Activated CD8-positive, alpha-beta T cell treated with anti-CD3 and anti-CD28 coated beads for 36 hours (primary cell): ENCODE results near the gene NUAK1. TPM values are rescaled to one million over a fixed set of nuclear protein-coding genes. Genes with fewer than 3 reads are reported as not detected.

Source experiments
- ATAC-seq: fragments of 200-7000 bp; cut with Tn5 transposase; one replicate; pipeline ENCODE4 v1.10.0; 2021; ENCODE audit warnings: mild to moderate bottlenecking, moderate library complexity
- CTCF ChIA-PET: fragments of 350-600 bp; sonication (Branson Sonifier 250); formaldehyde crosslinking; loops from one replicate; lab custom pipeline; 2021; ENCODE audit warnings: antibody characterized with exemption; lab: Charles Lee
- POLR2A ChIA-PET: fragments of 350-600 bp; sonication (Branson Sonifier 250); formaldehyde crosslinking; loops from one replicate; lab custom pipeline; 2021; ENCODE audit warnings: antibody characterized with exemption; lab: Charles Lee
- DNase-seq: peaks from one replicate; pipeline ENCODE4 v3.0.0-alpha.2; 2020
- H3K27ac Mint-ChIP-seq: one replicate; pipeline ENCODE4 v1.8.0; 2021; ENCODE audit warnings: mild to moderate bottlenecking, mixed read lengths
- H3K27me3 Mint-ChIP-seq: one replicate; pipeline ENCODE4 v1.8.0; 2021; ENCODE audit warnings: mixed read lengths
- H3K36me3 Mint-ChIP-seq: one replicate; pipeline ENCODE4 v1.8.0; 2021; ENCODE audit warnings: low read depth, mixed read lengths
- H3K4me1 Mint-ChIP-seq: one replicate; pipeline ENCODE4 v1.8.0; 2021; ENCODE audit warnings: low read depth, mixed read lengths
- H3K4me3 Mint-ChIP-seq: one replicate; pipeline ENCODE4 v1.8.0; 2021; ENCODE audit warnings: mild to moderate bottlenecking, moderate library complexity, mixed read lengths
- H3K9me3 Mint-ChIP-seq: one replicate; pipeline ENCODE4 v1.8.0; 2021; ENCODE audit warnings: mixed read lengths
- intact Hi-C: fragments of 100-400 bp; cut with micrococcal nuclease; formaldehyde crosslinking; loops from one replicate; pipeline ENCODE4 v1.10.0; 2022
- total RNA-seq, 2 experiments: library from RNA; stranded (reverse); gene quantifications; one replicate each; pipeline ENCODE4 v1.2.3, GENCODE V29; 2021
- TF ChIP-seq, protein P1 (sequence below): fragments of 200-600 bp; IDR thresholded peaks from one replicate; pipeline ENCODE4 v1.8.0; 2022; ENCODE audit warnings: antibody characterized with exemption, mild to moderate bottlenecking

The NUAK1 gene
- total RNA-seq, 2 experiments from 2014 or later = not detected

- TF ChIP-seq, protein P1, sequence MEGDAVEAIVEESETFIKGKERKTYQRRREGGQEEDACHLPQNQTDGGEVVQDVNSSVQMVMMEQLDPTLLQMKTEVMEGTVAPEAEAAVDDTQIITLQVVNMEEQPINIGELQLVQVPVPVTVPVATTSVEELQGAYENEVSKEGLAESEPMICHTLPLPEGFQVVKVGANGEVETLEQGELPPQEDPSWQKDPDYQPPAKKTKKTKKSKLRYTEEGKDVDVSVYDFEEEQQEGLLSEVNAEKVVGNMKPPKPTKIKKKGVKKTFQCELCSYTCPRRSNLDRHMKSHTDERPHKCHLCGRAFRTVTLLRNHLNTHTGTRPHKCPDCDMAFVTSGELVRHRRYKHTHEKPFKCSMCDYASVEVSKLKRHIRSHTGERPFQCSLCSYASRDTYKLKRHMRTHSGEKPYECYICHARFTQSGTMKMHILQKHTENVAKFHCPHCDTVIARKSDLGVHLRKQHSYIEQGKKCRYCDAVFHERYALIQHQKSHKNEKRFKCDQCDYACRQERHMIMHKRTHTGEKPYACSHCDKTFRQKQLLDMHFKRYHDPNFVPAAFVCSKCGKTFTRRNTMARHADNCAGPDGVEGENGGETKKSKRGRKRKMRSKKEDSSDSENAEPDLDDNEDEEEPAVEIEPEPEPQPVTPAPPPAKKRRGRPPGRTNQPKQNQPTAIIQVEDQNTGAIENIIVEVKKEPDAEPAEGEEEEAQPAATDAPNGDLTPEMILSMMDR = no peak
- Mint-ChIP-seq H3K4me1 (peaks cover 9% of the 10 kb centered on the region), H3K36me3 (no peaks in the 10 kb centered on the region), H3K9me3 (no peaks in the 10 kb centered on the region), H3K27ac (no peak overlapping the region), H3K27me3 (peaks cover 45% of the 10 kb centered on the region), H3K4me3 (no peak overlapping the region)
- ChIA-PET CTCF (interaction anchor here (0.7 to 5.4 kb wide), 30 partner anchors 9 to 716 kb away, joined by 3 to 54 read pairs (median 4); no protein-coding TSS in a partner anchor), POLR2A (no interaction called here)
- intact Hi-C loops = loop anchor here (2.0 kb wide), 1 partner anchor 715 kb away; no protein-coding TSS in a partner anchor
- DNase-seq (no peak), ATAC-seq (no peak)
Measured at GRCh38 chr12:106135781-106136180, 3.0 kb downstream of the NUAK1 start.

DNA sequence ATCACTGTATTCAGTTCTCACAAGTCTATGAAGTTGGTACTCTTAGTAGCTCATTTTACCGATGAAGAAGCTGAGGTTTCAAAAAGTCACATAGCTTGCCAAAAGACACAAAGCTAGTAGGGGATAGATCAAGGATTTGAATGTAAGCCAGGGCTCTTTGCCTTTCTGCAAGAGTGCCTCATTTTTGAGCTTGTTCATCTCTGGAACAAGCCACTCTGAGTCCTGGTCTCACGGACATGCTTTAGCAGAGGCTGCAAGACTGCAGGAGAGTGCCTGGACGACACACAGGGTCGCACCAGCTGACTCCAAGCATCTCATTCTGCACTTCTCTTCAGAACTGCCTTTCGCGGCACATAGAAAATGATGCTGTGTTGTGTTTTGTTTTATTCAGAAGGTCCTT is 3.7 kb downstream of the NUAK1 start:
- Mint-ChIP-seq H3K4me3 (no peak overlapping the region), H3K27me3 (peaks cover 39% of the 10 kb centered on the region), H3K27ac (no peak overlapping the region), H3K9me3 (no peaks in the 10 kb centered on the region), H3K36me3 (no peaks in the 10 kb centered on the region), H3K4me1 (peaks cover 9% of the 10 kb centered on the region)
- ChIA-PET CTCF (interaction anchor here (0.6 to 5.4 kb wide), 6 partner anchors 15 to 714 kb away, joined by 3 to 40 read pairs (median 3); no protein-coding TSS in a partner anchor), POLR2A (no interaction called here)
- DNase-seq = no peak
- intact Hi-C loops = no loop called here
- TF ChIP-seq, protein P1 = no peak
- no peak for ATAC-seq

DNA sequence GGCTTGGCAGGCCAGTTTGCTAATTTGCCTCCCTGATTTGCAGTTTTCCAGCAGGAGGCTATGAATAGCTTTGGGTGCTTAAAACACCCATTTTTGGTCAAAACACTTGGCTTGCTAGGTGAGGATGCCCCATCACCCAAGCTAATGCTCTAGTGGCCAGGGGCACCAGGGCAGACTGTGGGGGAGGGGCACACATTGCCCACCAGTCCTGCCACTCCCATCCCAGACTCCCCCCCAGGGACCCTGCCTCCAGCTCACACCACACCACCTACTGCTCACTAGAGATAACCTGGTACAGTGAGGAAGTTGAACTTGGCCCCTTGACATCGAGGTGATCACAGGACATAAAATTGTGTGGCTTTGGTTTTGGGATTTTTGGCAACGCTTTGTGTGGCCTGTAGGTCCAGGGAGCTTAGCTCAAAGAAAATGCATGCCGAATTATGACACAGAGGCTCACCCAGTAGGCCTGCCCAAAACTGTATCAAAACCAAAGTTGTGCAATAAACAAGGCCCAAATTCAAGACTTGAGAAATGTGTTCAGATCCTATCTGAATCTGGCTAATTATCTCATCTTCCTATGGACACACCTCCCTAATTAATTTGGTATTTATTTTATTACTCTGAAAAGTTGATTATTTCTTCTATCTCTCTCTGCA is 4.3 kb downstream of the NUAK1 start:
- intact Hi-C loops = no loop called here
- Mint-ChIP-seq H3K4me3 (no peak overlapping the region), H3K9me3 (no peaks in the 10 kb centered on the region), H3K4me1 (peaks cover 9% of the 10 kb centered on the region), H3K36me3 (no peaks in the 10 kb centered on the region), H3K27ac (no peak overlapping the region), H3K27me3 (peaks cover 37% of the 10 kb centered on the region)
- TF ChIP-seq, protein P1 = no peak
- ChIA-PET CTCF (interaction anchor here (0.6 to 5.4 kb wide), 5 partner anchors 16 to 713 kb away, joined by 3 to 40 read pairs (median 3); no protein-coding TSS in a partner anchor), POLR2A (no interaction called here)
- DNase-seq (no peak), ATAC-seq (no peak)

GRCh38 chr12:106133136-106134087 is 5.3 kb downstream of the NUAK1 start:
- ATAC-seq (no peak), DNase-seq (no peak)
- H3K4me3 Mint-ChIP-seq = no peak overlapping the region
- H3K36me3 Mint-ChIP-seq = no peaks in the 10 kb centered on the region
- no peak overlapping the region for H3K27ac Mint-ChIP-seq
- TF ChIP-seq, protein P1 = no peak
- ChIA-PET POLR2A (no interaction called here), CTCF (no interaction called here)
- peaks cover 41% of the 10 kb centered on the region for H3K27me3 Mint-ChIP-seq
- peaks cover 9% of the 10 kb centered on the region for H3K4me1 Mint-ChIP-seq
- intact Hi-C loops = no loop called here
- H3K9me3 Mint-ChIP-seq = no peaks in the 10 kb centered on the region
